Upper lobe of left lung (tissue), 6 donors: ENCODE measurements around the gene ZKSCAN3. TPM values are rescaled to one million over a fixed set of nuclear protein-coding genes. Genes with fewer than 3 reads are reported as not detected.
A peak's percentile ranks its signal among the peaks of the same experiment; 100 is the strongest.
"Not testable (repeated sequence)": the region's sequence is repeated elsewhere in the genome, so short reads cannot be mapped to it uniquely, and the experiment has no call there.

Source experiments
- ATAC-seq, 2 donors: fragments of 200-7000 bp; cut with Tn5 transposase; one replicate each; pipeline ENCODE4 v1.9.1; 2022; ENCODE audit warnings: mild to moderate bottlenecking in 2 of 2, moderate library complexity in 2 of 2; ENCODE audit not compliant: low FRiP score in 2 of 2
- DNase-seq, 2 donors: peaks; one replicate each; pipeline ENCODE4 v3.0.0-alpha.2; 2019 to 2020
- H3K27ac ChIP-seq, 4 donors: fragments of 200-600 bp; sonication (generic); one replicate each; pipeline ENCODE4 v1.5.1; 2016 to 2019
- H3K27me3 ChIP-seq, 4 donors: fragments of 200-600 bp; sonication (generic); one replicate each; pipeline ENCODE4 v1.5.1; 2017 to 2019
- H3K36me3 ChIP-seq, 4 donors: fragments of 200-600 bp; sonication (generic); one replicate each; pipeline ENCODE4 v1.5.1; 2016 to 2019
- H3K4me1 ChIP-seq, 4 donors: fragments of 200-600 bp; sonication (generic); one replicate each; pipeline ENCODE4 v1.5.1; 2018 to 2019
- H3K4me3 ChIP-seq, 4 donors: fragments of 200-600 bp; sonication (generic); one replicate each; pipeline ENCODE4 v1.5.1; 2017 to 2019; ENCODE audit warnings: mild to moderate bottlenecking in 2 of 4, moderate library complexity in 1 of 4
- H3K9me3 ChIP-seq, 4 donors: fragments of 200-600 bp; sonication (generic); one replicate each; pipeline ENCODE4 v1.5.1; 2018 to 2019
- CTCF ChIP-seq, 6 experiments: fragments of 450-650 bp in 4 of 6; fragments of 200-600 bp in 2 of 6; sonication (generic) in 2 of 6; IDR thresholded peaks; one replicate each; pipeline ENCODE4 v1.5.1; 2016 to 2019; ENCODE audit warnings: antibody characterized with exemption in 6 of 6
- EP300 ChIP-seq, 4 donors: sonication (generic); formaldehyde crosslinking; IDR thresholded peaks; one replicate each; pipeline ENCODE4 v1.5.1; 2017; ENCODE audit warnings: antibody characterized with exemption in 4 of 4, control low read depth in 2 of 4
- POLR2A ChIP-seq, 4 donors: fragments of 450-650 bp; IDR thresholded peaks; one replicate each; pipeline ENCODE4 v1.5.1; 2016 to 2017; ENCODE audit warnings: antibody characterized with exemption in 4 of 4, mild to moderate bottlenecking in 2 of 4
- POLR2AphosphoS5 ChIP-seq, 2 donors: sonication (generic); formaldehyde crosslinking; IDR thresholded peaks; one replicate each; pipeline ENCODE4 v1.5.1; 2017; ENCODE audit warnings: antibody characterized with exemption in 2 of 2
- WGBS, 2 donors: methylation state at CpG; one replicate each; pipeline ENCODE4 v1.1.5; 2017 to 2018; 5-methylcytosine and 5-hydroxymethylcytosine counted together
- total RNA-seq, 6 donors: library from RNA; depleted of rRNA in 4 of 6; stranded (reverse); fragments of >200 nt in 4 of 6; gene quantifications; one replicate each; pipeline versions ENCODE4 v1.1.0 to v1.2.1, GENCODE V29; 2016 to 2021
- donor health status: DM: no; HTN: no; CAD: no; lungs with moderate emphysema.
- donor health status: DM: no; HTN: yes; CAD: no; lungs with severe emphysema.

The ZKSCAN3 gene
- total RNA-seq: 10 to 100 TPM in 1 of 6 donors, 1 to 10 TPM in 5; 2.6 to 10.5 (median 5.6) TPM

- H3K4me3 ChIP-seq: peak within 1 kb of the TSS; percentile 62 to 88 (median 68)
- peak within 1 kb of the TSS; percentile 64 to 85 (median 73) for H3K27ac ChIP-seq
- ATAC-seq (peak; percentile 95 to 97), DNase-seq (peak; percentile 83 to 93)
- H3K27me3 ChIP-seq: no peaks in the 10 kb centered on the region
- H3K4me1 ChIP-seq: peaks cover 20 to 26% (median 21%) of the 10 kb centered on the region in 4 donors
- 2% methylated on average over 14 to 30 of the region's 30 CpGs for WGBS, 2 donors
- TF ChIP-seq CTCF (IDR thresholded peaks at IDR 0.05) (no peak), POLR2A (IDR thresholded peaks at IDR 0.05) (peak in 2 of 4 donors; percentile 28 to 58), POLR2AphosphoS5 (IDR thresholded peaks at IDR 0.05) (peak; percentile 25 to 39), EP300 (IDR thresholded peaks at IDR 0.05) (no peak)
- no peaks in the 10 kb centered on the region for H3K36me3 ChIP-seq
- no peaks in the 10 kb centered on the region for H3K9me3 ChIP-seq
These were observed at the start of gene ZKSCAN3 for GRCh38 chr6:28349892-28350737. ZKSCAN3 (plus strand) TSS chr6:28349947; CDS start chr6:28359587, 9,640 bp downstream.

- WGBS, 2 donors: 80 to 82% methylated on average over 3 of the region's 3 CpGs
- H3K4me1 ChIP-seq: no peaks in the 10 kb centered on the region
- no peak overlapping the region for H3K27ac ChIP-seq
- peaks cover 0 to 15% (median 0%) of the 10 kb centered on the region in 4 donors for H3K36me3 ChIP-seq
- ATAC-seq (no peak), DNase-seq (no peak)
- no peak overlapping the region for H3K4me3 ChIP-seq
- H3K9me3 ChIP-seq: peaks cover 0 to 6% (median 0%) of the 10 kb centered on the region in 4 donors
- TF ChIP-seq POLR2AphosphoS5 (IDR thresholded peaks at IDR 0.05) (no peak), CTCF (IDR thresholded peaks at IDR 0.05) (no peak), POLR2A (IDR thresholded peaks at IDR 0.05) (no peak), EP300 (IDR thresholded peaks at IDR 0.05) (no peak)
- no peaks in the 10 kb centered on the region for H3K27me3 ChIP-seq
These were observed 46.2 kb upstream of the ZKSCAN3 start for GRCh38 chr6:28303570-28303969.

GRCh38 chr6:28306363-28306762, 43.4 kb upstream of the ZKSCAN3 start:
- H3K4me3 ChIP-seq, H3K4me1 ChIP-seq, H3K27ac ChIP-seq, H3K27me3 ChIP-seq, H3K9me3 ChIP-seq, DNase-seq, H3K36me3 ChIP-seq, ATAC-seq: not testable (repeated sequence)

DNA sequence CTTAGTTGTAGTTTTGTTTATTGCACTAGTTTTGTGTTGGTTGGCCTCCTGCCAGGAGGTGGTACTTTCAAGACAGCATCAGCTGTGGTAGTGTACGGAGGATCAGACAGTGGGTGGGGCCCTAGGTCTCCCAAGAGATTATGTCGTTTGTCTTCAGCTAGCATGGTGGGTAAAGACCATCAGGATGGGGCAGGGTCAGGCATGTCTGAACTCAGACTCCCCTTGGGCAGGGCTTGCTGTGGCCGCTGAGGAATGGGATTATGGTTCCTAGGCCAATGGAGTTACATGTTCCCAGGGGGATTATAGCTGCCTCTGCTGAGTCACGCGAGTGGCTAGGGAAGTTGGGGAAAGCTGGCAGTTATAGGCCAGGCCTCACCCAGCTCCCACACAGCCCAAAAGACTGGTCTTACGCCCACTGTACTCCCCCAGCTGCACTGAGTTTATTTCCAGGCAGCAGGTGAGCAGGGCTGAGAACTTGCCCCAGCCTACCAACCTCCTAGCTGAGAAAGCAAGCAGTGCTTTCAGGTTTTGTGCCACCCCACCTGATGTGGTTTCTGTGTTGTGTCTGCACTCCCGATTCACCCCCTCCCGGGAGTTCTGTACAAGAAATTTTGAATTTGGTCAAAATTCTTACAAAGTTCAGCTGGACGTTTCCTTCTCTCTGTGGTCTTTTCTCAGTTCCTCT, 38.5 kb upstream of the ZKSCAN3 start:
- ATAC-seq (no peak), DNase-seq (no peak)
- no peak overlapping the region for H3K27ac ChIP-seq
- H3K4me3 ChIP-seq: no peak overlapping the region
- peaks cover 0 to 4% (median 0%) of the 10 kb centered on the region in 4 donors for H3K36me3 ChIP-seq
- H3K27me3 ChIP-seq: no peaks in the 10 kb centered on the region
- WGBS, 2 donors: 89 to 90% methylated on average over 8 to 9 of the region's 9 CpGs
- no peaks in the 10 kb centered on the region for H3K4me1 ChIP-seq
- peaks cover 0 to 6% (median 0%) of the 10 kb centered on the region in 4 donors for H3K9me3 ChIP-seq
- TF ChIP-seq EP300 (IDR thresholded peaks at IDR 0.05): no peak
- TF ChIP-seq POLR2A (IDR thresholded peaks at IDR 0.05): no peak
- TF ChIP-seq POLR2AphosphoS5 (IDR thresholded peaks at IDR 0.05): no peak
- no peak for TF ChIP-seq CTCF (IDR thresholded peaks at IDR 0.05)

DNA sequence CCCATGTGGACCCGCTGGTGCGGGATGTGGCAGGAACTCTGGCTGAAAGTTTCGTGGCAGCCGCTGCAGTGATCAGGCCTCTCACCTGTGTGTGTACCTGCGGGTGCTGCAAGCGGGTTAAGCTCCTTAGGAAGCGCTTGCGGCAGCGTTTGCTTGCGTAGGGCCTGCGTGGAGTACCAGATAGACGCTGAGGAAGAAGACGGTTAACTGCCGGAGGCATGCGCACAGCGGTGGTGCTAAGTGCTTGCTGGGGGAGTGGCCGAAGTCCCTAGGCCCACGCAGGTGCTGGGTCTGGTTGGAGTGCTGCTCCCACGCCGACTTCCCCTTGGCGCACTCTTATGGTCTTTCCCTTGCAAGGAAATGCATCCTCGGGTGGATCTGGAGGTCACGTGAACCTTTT, 36.8 kb upstream of the ZKSCAN3 start:
- Histone ChIP-seq H3K4me3 (no peak overlapping the region), H3K4me1 (no peaks in the 10 kb centered on the region), H3K9me3 (no peaks in the 10 kb centered on the region), H3K27me3 (no peaks in the 10 kb centered on the region), H3K27ac (no peak overlapping the region), H3K36me3 (peaks cover 0 to 4% (median 0%) of the 10 kb centered on the region in 4 donors)
- DNase-seq: peak in 1 of 2 donors; percentile 45
- WGBS, 2 donors: 90 to 92% methylated on average over 23 of the region's 23 CpGs
- no peak for ATAC-seq
- TF ChIP-seq POLR2A (IDR thresholded peaks at IDR 0.05) (no peak), POLR2AphosphoS5 (IDR thresholded peaks at IDR 0.05) (no peak), EP300 (IDR thresholded peaks at IDR 0.05) (no peak), CTCF (IDR thresholded peaks at IDR 0.05) (no peak)
